Neural cell (in vitro differentiated cells): ENCODE measurements around the gene HES3. TPM values are rescaled to one million over a fixed set of nuclear protein-coding genes. Genes with fewer than 3 reads are reported as not detected.

Experiments used
- H2AFZ ChIP-seq: fragments of 200-600, 300-800 bp; sonication (generic), shearing (Covaris generic); 2 replicates; pipeline ENCODE4 v1.6.0; 2014; ENCODE audit warnings: low read depth, mild to moderate bottlenecking, antibody characterized with exemption, low read length, moderate library complexity
- H3F3A ChIP-seq: fragments of 200-600 bp; shearing (Covaris generic); 2 replicates; pipeline ENCODE4 v1.6.1; 2016; ENCODE audit warnings: mild to moderate bottlenecking, moderate library complexity, mixed read lengths, antibody characterized with exemption, low read length; ENCODE audit not compliant: insufficient read depth, poor library complexity, severe bottlenecking
- H3K27ac ChIP-seq: fragments of 200-600, 300-800 bp; sonication (generic), shearing (Covaris generic); 2 replicates; pipeline ENCODE4 v1.5.1; 2014; ENCODE audit warnings: mild to moderate bottlenecking, low read length, moderate library complexity
- H3K27me3 ChIP-seq: fragments of 300-800, 200-600 bp; sonication (generic), shearing (Covaris generic); 2 replicates; pipeline ENCODE4 v1.6.0; 2014; ENCODE audit warnings: mild to moderate bottlenecking, low read depth, low read length, moderate library complexity; ENCODE audit not compliant: insufficient read depth
- H3K36me3 ChIP-seq: fragments of 300-800, 200-600 bp; sonication (generic), shearing (Covaris generic); 2 replicates; pipeline ENCODE4 v1.5.1; 2014; ENCODE audit warnings: mild to moderate bottlenecking, antibody characterized with exemption, low read length, moderate library complexity; ENCODE audit not compliant: insufficient read depth
- H3K4me2 ChIP-seq: fragments of 300-800, 200-600 bp; sonication (generic), shearing (Covaris generic); 2 replicates; pipeline ENCODE4 v1.6.0; 2014; ENCODE audit warnings: mild to moderate bottlenecking, low read length
- H3K4me3 ChIP-seq: fragments of 300-800, 200-600 bp; sonication (generic), shearing (Covaris generic); 2 replicates; pipeline ENCODE4 v1.5.1; 2014; ENCODE audit warnings: mild to moderate bottlenecking, low read length, moderate library complexity
- H3K79me2 ChIP-seq: fragments of 200-600 bp; shearing (Covaris generic); replicated peaks from 2 replicates; pipeline ENCODE4 v1.6.0; 2014; ENCODE audit warnings: mild to moderate bottlenecking, low read length, moderate library complexity; ENCODE audit not compliant: insufficient read depth
- H3K9ac ChIP-seq: fragments of 300-800, 200-600 bp; sonication (generic), shearing (Covaris generic); 2 replicates; pipeline ENCODE4 v1.6.1; 2016; ENCODE audit warnings: mild to moderate bottlenecking, low read length, mixed read lengths
- H3K9me2 ChIP-seq: fragments of 200-600 bp; shearing (Covaris generic); 2 replicates; pipeline ENCODE4 v1.6.1; 2016; ENCODE audit warnings: mild to moderate bottlenecking, low read length, mixed read lengths; ENCODE audit not compliant: insufficient read depth
- H3K9me3 ChIP-seq: fragments of 200-600, 300-800 bp; sonication (generic), shearing (Covaris generic); 2 replicates; pipeline ENCODE4 v1.6.1; 2016; ENCODE audit warnings: mild to moderate bottlenecking, mixed run types, low read length, moderate library complexity, mixed read lengths
- H4K20me1 ChIP-seq: fragments of 200-600 bp; shearing (Covaris generic); 2 replicates; pipeline ENCODE4 v1.6.1; 2016; ENCODE audit warnings: mild to moderate bottlenecking, mixed run types; ENCODE audit not compliant: insufficient read depth
- EP300 ChIP-seq: fragments of 450-650 bp; conservative IDR thresholded peaks from 2 replicates; pipeline ENCODE4 v1.6.1; 2014; ENCODE audit warnings: antibody characterized with exemption, mild to moderate bottlenecking, moderate library complexity; ENCODE audit not compliant: poor library complexity, severe bottlenecking
- EZH2 ChIP-seq: fragments of 200-600, 300-800 bp; shearing (Covaris generic), sonication (generic); IDR thresholded peaks from 2 replicates; pipeline ENCODE4 v1.6.1; 2014; ENCODE audit warnings: antibody characterized with exemption, low read length, borderline replicate concordance, mild to moderate bottlenecking; ENCODE audit not compliant: insufficient read depth, poor library complexity, severe bottlenecking
- MXI1 ChIP-seq: fragments of 450-650 bp; conservative IDR thresholded peaks from 2 replicates; pipeline ENCODE4 v1.6.1; 2014; ENCODE audit warnings: antibody characterized with exemption, mild to moderate bottlenecking; ENCODE audit not compliant: poor library complexity, severe bottlenecking
- POLR2AphosphoS5 ChIP-seq: IDR thresholded peaks from 2 replicates; pipeline ENCODE4 v1.6.1; 2012
- RAD21 ChIP-seq: fragments of 450-650 bp; conservative IDR thresholded peaks from 2 replicates; pipeline ENCODE4 v1.6.1; 2014; ENCODE audit warnings: antibody characterized with exemption, mild to moderate bottlenecking, moderate library complexity
- SMC3 ChIP-seq: fragments of 450-650 bp; conservative IDR thresholded peaks from 2 replicates; pipeline ENCODE4 v1.6.1; 2014; ENCODE audit warnings: antibody characterized with exemption, mild to moderate bottlenecking, moderate library complexity; ENCODE audit not compliant: poor library complexity
- TAF1 ChIP-seq: IDR thresholded peaks from 2 replicates; pipeline ENCODE4 v1.6.1; 2012; ENCODE audit warnings: low read depth
- polyA plus RNA-seq: library from polyadenylated mRNA; depleted of rRNA; stranded (reverse); fragments of >200 nt; gene quantifications from 2 replicates; pipeline ENCODE4 v1.2.3, GENCODE V29; 2014
- TF ChIP-seq, protein P1 (sequence below): IDR thresholded peaks from 2 replicates; pipeline ENCODE4 v1.6.1; 2012; ENCODE audit warnings: borderline replicate concordance
- TF ChIP-seq, protein P2 (sequence below): fragments of 450-650 bp; IDR thresholded peaks from 2 replicates; pipeline ENCODE4 v1.5.1; 2014; ENCODE audit warnings: antibody characterized with exemption, mild to moderate bottlenecking, moderate library complexity; ENCODE audit not compliant: poor library complexity, severe bottlenecking

The HES3 gene
- polyA plus RNA-seq, 1 donor from 2014 or later = not detected

DNA sequence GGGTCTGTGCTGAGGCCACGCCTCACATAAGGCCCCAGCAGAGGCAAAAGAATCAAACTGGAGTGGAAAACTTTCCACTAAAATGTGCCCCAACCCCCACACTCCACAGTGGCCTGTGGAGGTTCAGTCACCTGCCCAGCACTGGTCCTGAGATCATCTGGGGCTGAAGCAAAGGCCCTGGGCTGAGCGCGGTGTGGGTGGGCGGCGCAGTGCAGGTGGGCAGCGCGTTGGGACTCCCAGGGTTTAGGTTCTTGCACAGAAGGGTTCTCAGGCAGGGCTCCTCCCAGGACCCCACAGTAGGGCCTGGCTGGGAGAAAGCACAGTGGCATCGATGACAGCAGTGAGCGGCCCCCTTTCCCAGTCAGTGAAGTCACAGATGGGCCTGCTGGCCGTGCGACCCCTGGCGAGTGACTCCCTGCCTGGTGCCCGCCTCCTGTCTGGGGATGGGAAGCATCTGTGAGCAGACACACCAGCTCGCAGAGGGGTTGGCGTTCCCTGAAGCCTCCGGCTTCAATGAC lies 30.7 kb downstream of the HES3 start:
- peak overlapping the region; percentile 97 for H3K27ac ChIP-seq

DNA sequence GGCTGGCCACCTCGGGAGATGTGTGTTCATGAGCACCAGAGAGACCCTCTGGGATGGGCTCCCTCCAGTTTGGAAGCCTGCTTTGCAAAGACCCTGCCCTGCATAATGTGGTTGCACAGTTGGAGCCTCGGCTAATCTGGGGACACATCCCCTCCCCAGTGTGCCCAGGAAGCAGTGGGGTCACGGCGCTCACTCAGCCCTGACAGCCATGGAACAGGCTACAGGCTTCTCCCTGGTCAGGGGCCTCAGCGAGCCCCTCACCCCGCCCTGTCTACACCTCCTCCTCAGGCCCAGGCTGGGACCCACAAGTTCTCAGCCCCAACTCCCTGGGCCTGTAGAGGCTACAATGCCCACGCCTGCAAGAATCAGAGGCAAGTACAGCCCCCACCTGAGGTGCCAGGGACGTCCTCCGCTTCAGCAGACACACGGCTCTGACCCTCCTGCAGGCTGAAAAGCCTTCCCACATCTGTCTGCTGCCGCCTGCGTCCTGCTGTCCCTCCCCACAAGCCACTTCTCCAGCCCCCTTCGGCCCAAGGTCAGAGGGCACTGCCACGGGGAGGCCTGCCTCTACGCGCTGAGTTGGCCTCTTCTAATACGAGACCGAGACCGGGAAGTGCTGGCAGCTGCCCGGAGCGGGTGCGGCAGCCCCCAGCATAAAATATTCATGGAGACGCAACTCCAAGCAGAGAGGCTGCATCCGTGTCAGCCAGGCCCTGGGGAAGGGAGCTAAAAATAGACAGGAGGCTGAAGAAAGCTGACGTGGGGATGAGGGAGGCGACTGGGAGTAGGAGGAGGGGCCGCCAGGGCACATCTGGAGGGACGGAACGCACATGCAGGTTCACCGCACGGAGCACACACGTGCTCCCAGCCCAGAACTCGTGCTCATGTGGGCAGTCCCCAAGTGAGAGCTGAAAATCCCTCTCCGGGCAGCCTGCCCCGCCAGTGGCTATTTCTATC lies 32.1 kb downstream of the HES3 start:
- no peaks in the 10 kb centered on the region for H3F3A ChIP-seq
- H3K27me3 ChIP-seq = no peaks in the 10 kb centered on the region
- peak overlapping the region; percentile 62 for H3K4me2 ChIP-seq
- H3K9me3 ChIP-seq = no peaks in the 10 kb centered on the region
- H4K20me1 ChIP-seq = no peaks in the 10 kb centered on the region
- peak overlapping the region; percentile 78 for H3K9ac ChIP-seq
- no peak overlapping the region for H2AFZ ChIP-seq
- H3K79me2 ChIP-seq = no peaks in the 10 kb centered on the region
- no peaks in the 10 kb centered on the region for H3K36me3 ChIP-seq
- peak overlapping the region; percentile 97 for H3K27ac ChIP-seq
- H3K9me2 ChIP-seq = no peaks in the 10 kb centered on the region
- peak overlapping the region; percentile 55 for H3K4me3 ChIP-seq
- TF ChIP-seq, protein P1, sequence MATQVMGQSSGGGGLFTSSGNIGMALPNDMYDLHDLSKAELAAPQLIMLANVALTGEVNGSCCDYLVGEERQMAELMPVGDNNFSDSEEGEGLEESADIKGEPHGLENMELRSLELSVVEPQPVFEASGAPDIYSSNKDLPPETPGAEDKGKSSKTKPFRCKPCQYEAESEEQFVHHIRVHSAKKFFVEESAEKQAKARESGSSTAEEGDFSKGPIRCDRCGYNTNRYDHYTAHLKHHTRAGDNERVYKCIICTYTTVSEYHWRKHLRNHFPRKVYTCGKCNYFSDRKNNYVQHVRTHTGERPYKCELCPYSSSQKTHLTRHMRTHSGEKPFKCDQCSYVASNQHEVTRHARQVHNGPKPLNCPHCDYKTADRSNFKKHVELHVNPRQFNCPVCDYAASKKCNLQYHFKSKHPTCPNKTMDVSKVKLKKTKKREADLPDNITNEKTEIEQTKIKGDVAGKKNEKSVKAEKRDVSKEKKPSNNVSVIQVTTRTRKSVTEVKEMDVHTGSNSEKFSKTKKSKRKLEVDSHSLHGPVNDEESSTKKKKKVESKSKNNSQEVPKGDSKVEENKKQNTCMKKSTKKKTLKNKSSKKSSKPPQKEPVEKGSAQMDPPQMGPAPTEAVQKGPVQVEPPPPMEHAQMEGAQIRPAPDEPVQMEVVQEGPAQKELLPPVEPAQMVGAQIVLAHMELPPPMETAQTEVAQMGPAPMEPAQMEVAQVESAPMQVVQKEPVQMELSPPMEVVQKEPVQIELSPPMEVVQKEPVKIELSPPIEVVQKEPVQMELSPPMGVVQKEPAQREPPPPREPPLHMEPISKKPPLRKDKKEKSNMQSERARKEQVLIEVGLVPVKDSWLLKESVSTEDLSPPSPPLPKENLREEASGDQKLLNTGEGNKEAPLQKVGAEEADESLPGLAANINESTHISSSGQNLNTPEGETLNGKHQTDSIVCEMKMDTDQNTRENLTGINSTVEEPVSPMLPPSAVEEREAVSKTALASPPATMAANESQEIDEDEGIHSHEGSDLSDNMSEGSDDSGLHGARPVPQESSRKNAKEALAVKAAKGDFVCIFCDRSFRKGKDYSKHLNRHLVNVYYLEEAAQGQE = peak; percentile 83
- TF ChIP-seq MXI1 (peak; percentile 74), RAD21 (peak; percentile 31), POLR2AphosphoS5 (peak; percentile 61), TAF1 (no peak), EP300 (peak; percentile 79), EZH2 (no peak), SMC3 (peak; percentile 29)
- TF ChIP-seq, protein P2, sequence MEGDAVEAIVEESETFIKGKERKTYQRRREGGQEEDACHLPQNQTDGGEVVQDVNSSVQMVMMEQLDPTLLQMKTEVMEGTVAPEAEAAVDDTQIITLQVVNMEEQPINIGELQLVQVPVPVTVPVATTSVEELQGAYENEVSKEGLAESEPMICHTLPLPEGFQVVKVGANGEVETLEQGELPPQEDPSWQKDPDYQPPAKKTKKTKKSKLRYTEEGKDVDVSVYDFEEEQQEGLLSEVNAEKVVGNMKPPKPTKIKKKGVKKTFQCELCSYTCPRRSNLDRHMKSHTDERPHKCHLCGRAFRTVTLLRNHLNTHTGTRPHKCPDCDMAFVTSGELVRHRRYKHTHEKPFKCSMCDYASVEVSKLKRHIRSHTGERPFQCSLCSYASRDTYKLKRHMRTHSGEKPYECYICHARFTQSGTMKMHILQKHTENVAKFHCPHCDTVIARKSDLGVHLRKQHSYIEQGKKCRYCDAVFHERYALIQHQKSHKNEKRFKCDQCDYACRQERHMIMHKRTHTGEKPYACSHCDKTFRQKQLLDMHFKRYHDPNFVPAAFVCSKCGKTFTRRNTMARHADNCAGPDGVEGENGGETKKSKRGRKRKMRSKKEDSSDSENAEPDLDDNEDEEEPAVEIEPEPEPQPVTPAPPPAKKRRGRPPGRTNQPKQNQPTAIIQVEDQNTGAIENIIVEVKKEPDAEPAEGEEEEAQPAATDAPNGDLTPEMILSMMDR = peak; percentile 13

More for the DNA sequence above, 30.7 kb downstream of the HES3 start:
- TF ChIP-seq, protein P1 = no peak
- no peak for TF ChIP-seq TAF1
- no peak for TF ChIP-seq MXI1
- TF ChIP-seq, protein P2 = no peak
- no peaks in the 10 kb centered on the region for H3K9me3 ChIP-seq
- no peaks in the 10 kb centered on the region for H3K36me3 ChIP-seq
- H3K79me2 ChIP-seq = no peaks in the 10 kb centered on the region
- no peak overlapping the region for H3K9ac ChIP-seq
- H3K9me2 ChIP-seq = no peaks in the 10 kb centered on the region
- H3K4me2 ChIP-seq = no peak overlapping the region
- no peak overlapping the region for H2AFZ ChIP-seq
- H3F3A ChIP-seq = no peaks in the 10 kb centered on the region
- no peaks in the 10 kb centered on the region for H3K27me3 ChIP-seq
- H3K4me3 ChIP-seq = no peak overlapping the region
- no peaks in the 10 kb centered on the region for H4K20me1 ChIP-seq
